GM10248 (cell line): ENCODE data around the gene PGAM1.

Source experiments
- CTCF ChIA-PET: fragments of 300-600 bp; sonication (Branson Sonifier 250); formaldehyde crosslinking; extraction: SDS; loops from one replicate; lab custom pipeline; 2021; ENCODE audit warnings: antibody characterized with exemption; lab: Yijun Ruan, JAX
- POLR2A ChIA-PET: fragments of 350-650 bp; sonication (Branson Sonifier 250); formaldehyde crosslinking; extraction: SDS; loops from one replicate; lab custom pipeline; 2020; ENCODE audit warnings: antibody characterized with exemption; lab: Yijun Ruan, JAX
- DNase-seq: peaks from one replicate; pipeline ENCODE4 v3.0.0; 2012; ENCODE audit errors: extremely low spot score
- TF ChIP-seq, protein P1 (sequence below): IDR thresholded peaks from 2 replicates; pipeline ENCODE4 v1.5.1; 2012; ENCODE audit warnings: mild to moderate bottlenecking, low read depth; ENCODE audit errors: extremely low read depth, missing control alignments, control extremely low read depth

Gene PGAM1

DNA sequence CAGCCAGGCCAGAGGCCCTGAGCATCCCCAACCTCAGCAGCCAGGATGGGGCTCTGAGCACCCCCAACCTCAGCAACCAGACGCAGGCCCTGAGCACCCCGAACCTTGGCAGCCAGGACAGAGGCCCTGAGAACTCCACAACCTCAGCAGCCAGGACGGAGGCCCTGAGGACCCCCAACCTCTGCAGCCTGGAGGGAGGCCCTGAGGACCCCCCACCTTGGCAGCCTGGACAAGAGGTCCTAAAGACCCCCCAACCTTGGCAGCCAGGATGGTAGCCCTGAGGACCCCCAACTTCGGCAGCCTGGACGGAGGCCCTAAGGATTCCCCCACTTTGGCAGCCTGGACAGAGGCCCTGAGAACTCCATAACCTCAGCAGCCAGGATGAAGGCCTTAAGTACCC, 41.8 kb upstream of the PGAM1 start:
- DNase-seq, result no peak
- ChIA-PET POLR2A (no interaction called here), CTCF (no interaction called here)
- TF ChIP-seq, protein P1, sequence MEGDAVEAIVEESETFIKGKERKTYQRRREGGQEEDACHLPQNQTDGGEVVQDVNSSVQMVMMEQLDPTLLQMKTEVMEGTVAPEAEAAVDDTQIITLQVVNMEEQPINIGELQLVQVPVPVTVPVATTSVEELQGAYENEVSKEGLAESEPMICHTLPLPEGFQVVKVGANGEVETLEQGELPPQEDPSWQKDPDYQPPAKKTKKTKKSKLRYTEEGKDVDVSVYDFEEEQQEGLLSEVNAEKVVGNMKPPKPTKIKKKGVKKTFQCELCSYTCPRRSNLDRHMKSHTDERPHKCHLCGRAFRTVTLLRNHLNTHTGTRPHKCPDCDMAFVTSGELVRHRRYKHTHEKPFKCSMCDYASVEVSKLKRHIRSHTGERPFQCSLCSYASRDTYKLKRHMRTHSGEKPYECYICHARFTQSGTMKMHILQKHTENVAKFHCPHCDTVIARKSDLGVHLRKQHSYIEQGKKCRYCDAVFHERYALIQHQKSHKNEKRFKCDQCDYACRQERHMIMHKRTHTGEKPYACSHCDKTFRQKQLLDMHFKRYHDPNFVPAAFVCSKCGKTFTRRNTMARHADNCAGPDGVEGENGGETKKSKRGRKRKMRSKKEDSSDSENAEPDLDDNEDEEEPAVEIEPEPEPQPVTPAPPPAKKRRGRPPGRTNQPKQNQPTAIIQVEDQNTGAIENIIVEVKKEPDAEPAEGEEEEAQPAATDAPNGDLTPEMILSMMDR, result no peak

DNA sequence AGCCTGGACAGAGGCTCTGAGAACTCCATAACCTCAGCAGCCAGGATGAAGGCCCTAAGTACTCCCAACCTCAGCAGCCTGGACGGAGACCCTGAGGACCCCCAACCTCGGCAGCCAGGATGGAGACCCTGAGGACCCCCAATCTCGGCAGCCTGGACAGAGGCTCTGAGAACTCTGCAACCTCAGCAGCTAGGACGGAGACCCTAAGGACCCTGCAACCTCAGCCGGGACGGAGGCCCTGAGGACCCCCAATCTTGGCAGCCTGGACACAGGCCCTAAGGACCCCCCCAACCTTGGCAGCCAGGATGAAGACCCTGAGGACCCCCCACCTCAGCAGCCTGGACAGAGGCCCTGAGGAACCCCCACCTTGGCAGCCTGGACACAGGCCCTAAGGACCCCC, 41.4 kb upstream of the PGAM1 start:
- POLR2A ChIA-PET, result no interaction called here
- CTCF ChIA-PET, result no interaction called here
- DNase-seq, result no peak
- TF ChIP-seq, protein P1, result no peak

DNA sequence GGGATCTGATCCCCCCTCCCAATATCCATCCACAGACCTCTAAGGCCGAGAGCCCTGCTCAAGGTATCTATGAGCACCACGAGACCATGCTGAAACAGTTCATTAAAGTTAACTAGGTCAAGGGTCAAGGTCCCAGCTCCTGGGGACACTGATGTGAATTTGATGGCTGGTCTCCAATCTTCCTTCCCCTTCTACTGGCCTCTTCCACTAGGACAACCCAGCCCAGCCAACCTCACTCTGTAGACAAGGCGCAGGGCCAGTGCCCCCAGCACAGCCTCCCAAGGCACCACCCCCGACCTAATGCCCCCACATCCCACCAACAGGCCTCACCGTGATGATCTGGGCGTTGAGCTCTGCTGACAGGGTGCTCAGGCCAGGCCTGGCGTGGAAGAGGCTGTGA, 40.4 kb upstream of the PGAM1 start:
- TF ChIP-seq, protein P1, result no peak
- POLR2A ChIA-PET, result no interaction called here
- CTCF ChIA-PET, result interaction anchor here (0.8 kb wide), 1 partner anchor 15 kb away, joined by 3 read pairs; no protein-coding TSS in a partner anchor
- no peak for DNase-seq

DNA sequence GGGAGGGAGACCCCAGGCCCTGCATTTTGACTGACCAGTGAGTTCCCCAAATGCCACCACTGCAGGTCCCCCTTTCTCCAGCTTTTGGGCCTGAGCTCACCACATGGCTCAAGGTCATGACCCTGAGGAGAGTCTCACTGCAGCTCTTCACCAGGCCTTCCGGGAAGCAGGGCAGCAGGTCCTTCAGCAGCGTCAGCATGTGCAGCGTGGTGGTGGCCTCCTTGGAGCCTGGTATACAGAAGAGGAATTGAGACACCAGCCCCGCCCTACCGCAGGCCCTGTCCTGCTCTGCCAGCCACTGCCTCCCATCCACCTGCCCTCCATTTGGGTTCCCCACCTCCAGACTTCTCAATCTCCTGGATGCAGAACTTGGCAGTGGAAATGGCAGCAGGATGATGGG, 37.8 kb upstream of the PGAM1 start:
- TF ChIP-seq, protein P1, result no peak
- ChIA-PET POLR2A (interaction anchor here (1.4 kb wide), 1 partner anchor 13 kb away, joined by 5 read pairs; the partner anchor contains the start of gene RRP12), CTCF (no interaction called here)
- DNase-seq, result no peak

DNA sequence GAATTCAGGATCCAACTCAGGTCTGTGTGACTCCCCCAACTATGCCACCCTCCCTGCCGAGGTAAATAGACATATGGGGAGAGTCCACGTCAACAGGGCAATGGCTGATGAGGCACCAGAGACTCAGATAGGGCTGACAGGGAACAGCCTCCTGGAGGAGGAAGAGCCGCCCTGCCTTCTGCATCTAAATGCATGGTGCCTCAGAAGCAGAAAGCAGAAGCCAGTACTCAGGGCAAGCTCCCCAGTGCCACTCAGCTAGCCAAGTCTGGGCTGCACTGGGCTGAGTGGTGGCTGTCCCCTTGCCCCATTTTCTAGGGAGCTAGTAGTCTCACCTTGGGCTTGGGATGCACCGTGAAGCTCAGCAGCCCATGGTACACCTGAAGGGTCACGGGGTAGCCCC, 35.9 kb upstream of the PGAM1 start:
- ChIA-PET CTCF (no interaction called here), POLR2A (no interaction called here)
- TF ChIP-seq, protein P1, result no peak
- no peak for DNase-seq

DNA sequence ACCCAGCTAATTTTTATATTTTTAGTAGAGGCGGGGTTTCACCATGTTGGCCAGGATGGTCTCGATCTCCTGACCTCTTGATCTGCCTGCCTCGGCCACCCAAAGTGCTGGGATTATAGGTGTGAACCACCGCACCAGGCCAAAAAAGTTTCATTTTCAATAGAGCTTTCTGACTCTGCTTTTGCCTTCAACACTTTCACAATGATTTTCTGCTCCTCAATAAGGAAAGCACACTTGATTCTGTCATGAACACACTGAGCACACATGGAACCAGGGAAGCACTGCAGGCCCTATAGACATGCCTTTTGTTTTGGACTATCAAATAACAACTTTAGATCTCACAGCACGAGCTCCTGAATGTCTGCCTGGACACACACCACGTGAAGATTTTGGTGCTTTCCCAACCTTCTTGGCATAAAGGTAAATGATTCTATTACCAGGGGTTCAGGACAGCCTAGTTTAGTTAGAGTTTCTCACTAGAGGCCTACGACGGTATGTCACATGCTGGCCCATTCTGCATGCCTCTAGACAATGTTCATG, 32.9 kb upstream of the PGAM1 start:
- ChIA-PET CTCF (no interaction called here), POLR2A (no interaction called here)
- TF ChIP-seq, protein P1, result no peak
- no peak for DNase-seq

DNA sequence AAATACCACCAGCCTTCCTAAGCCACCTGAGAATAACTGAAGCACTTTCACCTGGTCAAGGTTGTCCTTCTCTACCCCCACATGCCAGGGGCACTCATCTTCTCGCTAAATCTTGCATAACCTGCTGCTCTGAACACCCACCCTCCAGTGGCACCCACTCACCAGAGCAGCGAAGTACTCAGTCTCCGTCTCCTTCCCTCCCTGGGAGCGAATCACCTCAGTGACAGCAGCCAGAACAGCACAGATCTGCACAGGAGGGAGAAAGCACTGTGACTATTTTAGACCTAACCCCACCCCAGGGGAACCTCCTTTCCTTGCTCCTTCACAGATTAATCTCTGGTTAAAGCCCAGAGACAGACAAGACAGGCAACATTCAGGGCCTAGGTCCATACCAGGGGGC, 29.9 kb upstream of the PGAM1 start:
- CTCF ChIA-PET, result no interaction called here
- POLR2A ChIA-PET, result no interaction called here

More for the DNA sequence above, 29.9 kb upstream of the PGAM1 start:
- TF ChIP-seq, protein P1, result no peak
- no peak for DNase-seq
